Fibroblast of pulmonary artery (primary cell): ENCODE data around the gene POLR3G.

Experiments
- DNase-seq: peaks from one replicate; pipeline ENCODE4 v3.0.0-alpha.2; 2010; ENCODE audit warnings: low read depth
- H3K4me3 ChIP-seq: replicated peaks from 2 replicates; pipeline ENCODE4 v1.5.1; 2011; ENCODE audit warnings: low read depth, mild to moderate bottlenecking, control low read depth, low read length, moderate library complexity
- CTCF ChIP-seq: IDR thresholded peaks from 2 replicates; pipeline ENCODE4 v1.5.1; 2011; ENCODE audit warnings: mild to moderate bottlenecking, control low read depth, low read length, inconsistent platforms; ENCODE audit errors: missing control alignments

POLR3G gene

GRCh38 chr5:90548069-90548593 lies 73.5 kb downstream of the POLR3G start:
- no peak for TF ChIP-seq CTCF
- DNase-seq, result no peak
- H3K4me3 ChIP-seq, result no peak overlapping the region

GRCh38 chr5:90549223-90549622 lies 74.6 kb downstream of the POLR3G start:
- no peak for DNase-seq
- TF ChIP-seq CTCF, result no peak
- H3K4me3 ChIP-seq, result no peak overlapping the region

- H3K4me3 ChIP-seq, result no peak overlapping the region
- no peak for DNase-seq
- TF ChIP-seq CTCF, result no peak
These were observed 75.1 kb downstream of the POLR3G start for GRCh38 chr5:90549729-90550275.

- DNase-seq, result no peak
- H3K4me3 ChIP-seq, result no peak overlapping the region
- no peak for TF ChIP-seq CTCF
These were observed 76.3 kb downstream of the POLR3G start for GRCh38 chr5:90550963-90551362.

- no peak overlapping the region for H3K4me3 ChIP-seq
- DNase-seq, result no peak
- no peak for TF ChIP-seq CTCF
These were observed 76.7 kb downstream of the POLR3G start for GRCh38 chr5:90551376-90551775.

- TF ChIP-seq CTCF, result no peak
- H3K4me3 ChIP-seq, result no peak overlapping the region
- no peak for DNase-seq
These were observed 79.0 kb downstream of the POLR3G start for GRCh38 chr5:90553711-90554110.

- DNase-seq, result no peak
- no peak overlapping the region for H3K4me3 ChIP-seq
- TF ChIP-seq CTCF, result no peak
These were observed 79.8 kb downstream of the POLR3G start for GRCh38 chr5:90554358-90555006.
